Stimulated activated CD4-positive, alpha-beta T cell treated with anti-CD3 and anti-CD28 coated beads, Interleukin-2, amount 100 ng/mL, for 24 hours (primary cell): ENCODE data around the gene PMPCA.

ENCODE experiments used
- DNase-seq, 2 donors: peaks; one replicate each; pipeline ENCODE4 v3.0.0-alpha.2; 2020

PMPCA gene

GRCh38 chr9:136410500-136411287, at the start of gene PMPCA, which contains the start of gene ENTR1:
PMPCA (plus strand) TSS chr9:136410658; CDS start chr9:136410669, 11 bp downstream.
ENTR1 (minus strand) TSS chr9:136410614; CDS start chr9:136410397, 217 bp downstream.
- peak; percentile 98 to 99 for DNase-seq

- DNase-seq = no peak
Measured at GRCh38 chr9:136361047-136361753, 49.3 kb upstream of the PMPCA start.

GRCh38 chr9:136361754-136362449, 48.6 kb upstream of the PMPCA start:
- DNase-seq = no peak

- no peak for DNase-seq
Measured at GRCh38 chr9:136362450-136362784, 48.0 kb upstream of the PMPCA start.

- DNase-seq = peak; percentile 97 to 98
Measured at GRCh38 chr9:136363106-136363948, 47.1 kb upstream of the PMPCA start, which contains the start of gene DNLZ. DNLZ (minus strand) TSS chr9:136363744; CDS start chr9:136363714, 30 bp downstream.

GRCh38 chr9:136363949-136364748, 46.3 kb upstream of the PMPCA start:
- no peak for DNase-seq

GRCh38 chr9:136364942-136365774, 45.3 kb upstream of the PMPCA start:
- no peak for DNase-seq

GRCh38 chr9:136365775-136366222, 44.7 kb upstream of the PMPCA start:
- DNase-seq = no peak

GRCh38 chr9:136366826-136367225, 43.6 kb upstream of the PMPCA start:
- no peak for DNase-seq

- no peak for DNase-seq
Measured at GRCh38 chr9:136367296-136368145, 42.9 kb upstream of the PMPCA start.

- no peak for DNase-seq
Measured at GRCh38 chr9:136368190-136368589, 42.3 kb upstream of the PMPCA start.

- no peak for DNase-seq
Measured at GRCh38 chr9:136370037-136370436, 40.4 kb upstream of the PMPCA start.

GRCh38 chr9:136370687-136371532, 39.5 kb upstream of the PMPCA start:
- no peak for DNase-seq

- DNase-seq = no peak
Measured at GRCh38 chr9:136371533-136371880, 39.0 kb upstream of the PMPCA start.

GRCh38 chr9:136372006-136372405, 38.5 kb upstream of the PMPCA start:
- no peak for DNase-seq

GRCh38 chr9:136372561-136373299, 37.7 kb upstream of the PMPCA start:
- no peak for DNase-seq

GRCh38 chr9:136373300-136374182, 36.9 kb upstream of the PMPCA start, which contains the start of gene CARD9:
CARD9 (minus strand) TSS chr9:136373669; CDS start chr9:136372078, 1,591 bp downstream.
- peak in 1 of 2 donors; percentile 40 for DNase-seq
